HEK293 (cell line): ENCODE data around the gene S100A3.

Experiments
- CTCF ChIA-PET: fragments of 350-600 bp; formaldehyde crosslinking; extraction: SDS; loops from one replicate; lab custom pipeline; 2021; ENCODE audit warnings: antibody characterized with exemption; lab: Yijun Ruan, JAX
- POLR2A ChIA-PET: fragments of 300-600 bp; formaldehyde crosslinking; extraction: SDS; loops from one replicate; lab custom pipeline; 2020; ENCODE audit warnings: antibody characterized with exemption, inconsistent platforms; lab: Yijun Ruan, JAX
- H3K27ac ChIP-seq: fragments of 200-500 bp; sonication (Bioruptor generic); 2 replicates; pipeline ENCODE4 v1.5.1; 2014; ENCODE audit warnings: low read depth, low read length, control low read depth, inconsistent platforms; ENCODE audit errors: extremely low read depth
- H3K36me3 ChIP-seq, 2 experiments: fragments of 200-500 bp in 1 of 2; sonication (Bioruptor generic) in 1 of 2; 1 replicate in 1 of 2; 2 replicates in 1 of 2; pipeline ENCODE4 v1.5.1; 2014 to 2017; ENCODE audit warnings: inconsistent platforms in 2 of 2, low read length in 2 of 2; ENCODE audit not compliant: control insufficient read depth in 2 of 2, insufficient read depth in 1 of 2
- H3K4me1 ChIP-seq: fragments of 200-500 bp; sonication (Bioruptor generic); 2 replicates; pipeline ENCODE4 v1.5.1; 2014; ENCODE audit warnings: mild to moderate bottlenecking, low read length, inconsistent platforms; ENCODE audit not compliant: control insufficient read depth, insufficient read depth
- H3K4me3 ChIP-seq: 2 replicates; pipeline ENCODE4 v1.5.1; 2011; ENCODE audit warnings: low read depth, mild to moderate bottlenecking, control low read depth, low read length, moderate library complexity
- H3K9me3 ChIP-seq: fragments of 200-500 bp; sonication (Bioruptor generic); 2 replicates; pipeline ENCODE4 v1.5.1; 2014; ENCODE audit warnings: low read depth, low read length, inconsistent platforms; ENCODE audit not compliant: control insufficient read depth, insufficient read depth
- BCL11A ChIP-seq: fragments of 450-650 bp; formaldehyde crosslinking; IDR thresholded peaks from 2 replicates; pipeline ENCODE4 v1.5.1; 2016; ENCODE audit warnings: low read depth, missing biosample characterization, missing genetic modification characterization
- HOXD13 ChIP-seq: sonication (generic); formaldehyde crosslinking; IDR thresholded peaks from 2 replicates; pipeline ENCODE4 v1.8.0; 2022; ENCODE audit warnings: missing genetic modification reagents, borderline replicate concordance
- KLF17 ChIP-seq: fragments of 450-650 bp; formaldehyde crosslinking; IDR thresholded peaks from 2 replicates; pipeline ENCODE4 v1.5.1; 2016; ENCODE audit warnings: missing biosample characterization, missing genetic modification characterization
- OSR2 ChIP-seq: fragments of 450-650 bp; formaldehyde crosslinking; IDR thresholded peaks from 2 replicates; pipeline ENCODE4 v1.5.1; 2016; ENCODE audit warnings: missing biosample characterization, missing genetic modification characterization
- PBX3 ChIP-seq: sonication (generic); formaldehyde crosslinking; IDR thresholded peaks from 2 replicates; pipeline ENCODE4 v1.8.1; 2022; ENCODE audit warnings: mild to moderate bottlenecking, moderate library complexity, missing genetic modification reagents
- PRDM6 ChIP-seq: fragments of 450-650 bp; formaldehyde crosslinking; IDR thresholded peaks from 2 replicates; pipeline ENCODE4 v1.5.1; 2017; ENCODE audit warnings: missing biosample characterization, missing genetic modification characterization
- ZBTB20 ChIP-seq: fragments of 450-650 bp; formaldehyde crosslinking; IDR thresholded peaks from 2 replicates; pipeline ENCODE4 v1.5.1; 2016; ENCODE audit warnings: missing biosample characterization, missing genetic modification characterization
- ZFP3 ChIP-seq: fragments of 450-650 bp; formaldehyde crosslinking; IDR thresholded peaks from 2 replicates; pipeline ENCODE4 v1.5.1; 2016; ENCODE audit warnings: low read depth, missing biosample characterization, missing genetic modification characterization
- ZNF18 ChIP-seq: fragments of 450-650 bp; formaldehyde crosslinking; IDR thresholded peaks from 2 replicates; pipeline ENCODE4 v1.5.1; 2016; ENCODE audit warnings: missing biosample characterization, missing genetic modification characterization
- ZNF239 ChIP-seq: fragments of 450-650 bp; formaldehyde crosslinking; IDR thresholded peaks from 2 replicates; pipeline ENCODE4 v1.5.1; 2016; ENCODE audit warnings: missing biosample characterization, missing genetic modification characterization
- ZNF24 ChIP-seq: fragments of 450-650 bp; formaldehyde crosslinking; IDR thresholded peaks from 2 replicates; pipeline ENCODE4 v1.5.1; 2016; ENCODE audit warnings: missing biosample characterization, missing genetic modification characterization
- ZNF266 ChIP-seq: fragments of 450-650 bp; formaldehyde crosslinking; IDR thresholded peaks from 2 replicates; pipeline ENCODE4 v1.5.1; 2016; ENCODE audit warnings: missing biosample characterization, missing genetic modification characterization, low read depth
- ZNF354C ChIP-seq: fragments of 450-650 bp; formaldehyde crosslinking; IDR thresholded peaks from 2 replicates; pipeline ENCODE4 v1.5.1; 2016; ENCODE audit warnings: missing biosample characterization, missing genetic modification characterization, low read depth, borderline replicate concordance
- ZNF398 ChIP-seq: fragments of 450-650 bp; formaldehyde crosslinking; IDR thresholded peaks from 2 replicates; pipeline ENCODE4 v1.5.1; 2017; ENCODE audit warnings: missing biosample characterization, missing genetic modification characterization
- ZNF501 ChIP-seq: fragments of 450-650 bp; formaldehyde crosslinking; IDR thresholded peaks from 2 replicates; pipeline ENCODE4 v1.5.1; 2016; ENCODE audit warnings: missing biosample characterization, missing genetic modification characterization
- ZNF544 ChIP-seq: fragments of 450-650 bp; formaldehyde crosslinking; IDR thresholded peaks from 2 replicates; pipeline ENCODE4 v1.5.0; 2017; ENCODE audit warnings: missing biosample characterization, missing genetic modification characterization
- ZNF626 ChIP-seq: fragments of 450-650 bp; sonication (Bioruptor Pico); formaldehyde crosslinking; IDR thresholded peaks from 2 replicates; pipeline ENCODE4 v1.5.1; 2018; ENCODE audit warnings: missing biosample characterization, missing genetic modification characterization, inconsistent platforms
- ZNF747 ChIP-seq: fragments of 450-650 bp; formaldehyde crosslinking; IDR thresholded peaks from 2 replicates; pipeline ENCODE4 v1.5.1; 2016; ENCODE audit warnings: missing biosample characterization, missing genetic modification characterization
- TF ChIP-seq, protein P1 (sequence below): fragments of 450-650 bp; formaldehyde crosslinking; IDR thresholded peaks from 2 replicates; pipeline ENCODE4 v1.5.1; 2016; ENCODE audit warnings: missing biosample characterization, missing genetic modification characterization
- TF ChIP-seq, protein P2 (sequence below): fragments of 450-650 bp; formaldehyde crosslinking; IDR thresholded peaks from 2 replicates; pipeline ENCODE4 v1.5.1; 2017; ENCODE audit warnings: missing biosample characterization, missing genetic modification characterization

S100A3 gene

DNA sequence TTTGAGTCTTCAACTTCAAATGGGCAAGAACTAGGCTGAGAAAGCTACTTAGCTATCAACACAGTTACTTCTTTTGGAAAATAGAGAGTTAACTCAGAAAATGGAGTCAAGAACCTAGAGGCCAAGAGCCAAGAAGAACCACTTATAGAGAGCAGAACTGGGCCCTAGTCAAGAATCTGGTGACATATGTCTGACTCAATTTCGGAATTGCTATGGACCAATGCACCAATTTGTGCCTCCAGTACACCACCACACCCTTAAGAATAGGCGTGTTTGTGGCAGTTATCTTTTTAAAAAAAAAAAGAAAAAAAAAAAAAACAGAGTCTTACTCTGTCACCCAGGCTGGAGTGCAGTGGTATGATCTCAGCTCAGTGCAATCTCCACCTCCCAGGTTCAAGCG lies 8.8 kb upstream of the S100A3 start:
- CTCF ChIA-PET: interaction anchor here (0.6 to 1.2 kb wide), 4 partner anchors 47 to 1874 kb away, joined by 3 to 5 read pairs (median 4); no protein-coding TSS in a partner anchor
- POLR2A ChIA-PET: interaction anchor here (0.6 to 1.3 kb wide), 3 partner anchors 13 to 85 kb away, joined by 3 to 4 read pairs (median 3); no protein-coding TSS in a partner anchor
- Histone ChIP-seq H3K36me3 (no peaks in the 10 kb centered on the region), H3K9me3 (no peaks in the 10 kb centered on the region), H3K4me3 (no peak overlapping the region), H3K4me1 (no peaks in the 10 kb centered on the region), H3K27ac (no peak overlapping the region)
- TF ChIP-seq ZNF544 (no peak), ZNF18 (tag by site-specific recombination) (no peak), ZNF626 (tag by site-specific recombination) (no peak), PBX3 (CRISPR knock-in tag) (no peak), KLF17 (tag by site-specific recombination) (no peak), BCL11A (tag by site-specific recombination) (no peak), ZNF266 (tag by site-specific recombination) (no peak), HOXD13 (no peak), PRDM6 (tag by site-specific recombination) (no peak), ZNF354C (tag by site-specific recombination) (no peak), ZNF398 (tag by site-specific recombination) (no peak), ZNF24 (no peak), ZNF747 (no peak), ZBTB20 (tag by site-specific recombination) (no peak), ZFP3 (no peak), ZNF239 (no peak), OSR2 (tag by site-specific recombination) (no peak), ZNF501 (tag by site-specific recombination) (no peak)
- TF ChIP-seq, protein P1, sequence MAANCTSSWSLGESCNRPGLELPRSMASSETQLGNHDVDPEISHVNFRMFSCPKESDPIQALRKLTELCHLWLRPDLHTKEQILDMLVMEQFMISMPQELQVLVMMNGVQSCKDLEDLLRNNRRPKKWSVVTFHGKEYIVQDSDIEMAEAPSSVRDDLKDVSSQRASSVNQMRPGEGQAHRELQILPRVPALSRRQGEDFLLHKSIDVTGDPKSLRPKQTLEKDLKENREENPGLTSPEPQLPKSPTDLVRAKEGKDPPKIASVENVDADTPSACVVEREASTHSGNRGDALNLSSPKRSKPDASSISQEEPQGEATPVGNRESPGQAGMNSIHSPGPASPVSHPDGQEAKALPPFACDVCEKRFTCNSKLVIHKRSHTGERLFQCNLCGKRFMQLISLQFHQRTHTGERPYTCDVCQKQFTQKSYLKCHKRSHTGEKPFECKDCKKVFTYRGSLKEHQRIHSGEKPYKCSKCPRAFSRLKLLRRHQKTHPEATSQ (tag by site-specific recombination): no peak
- TF ChIP-seq, protein P2, sequence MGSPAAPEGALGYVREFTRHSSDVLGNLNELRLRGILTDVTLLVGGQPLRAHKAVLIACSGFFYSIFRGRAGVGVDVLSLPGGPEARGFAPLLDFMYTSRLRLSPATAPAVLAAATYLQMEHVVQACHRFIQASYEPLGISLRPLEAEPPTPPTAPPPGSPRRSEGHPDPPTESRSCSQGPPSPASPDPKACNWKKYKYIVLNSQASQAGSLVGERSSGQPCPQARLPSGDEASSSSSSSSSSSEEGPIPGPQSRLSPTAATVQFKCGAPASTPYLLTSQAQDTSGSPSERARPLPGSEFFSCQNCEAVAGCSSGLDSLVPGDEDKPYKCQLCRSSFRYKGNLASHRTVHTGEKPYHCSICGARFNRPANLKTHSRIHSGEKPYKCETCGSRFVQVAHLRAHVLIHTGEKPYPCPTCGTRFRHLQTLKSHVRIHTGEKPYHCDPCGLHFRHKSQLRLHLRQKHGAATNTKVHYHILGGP: no peak
